DND-41 (cell line): ENCODE data around the gene LAPTM5.
A peak's percentile ranks its signal among the peaks of the same experiment; 100 is the strongest.

Experiments
- ATAC-seq: fragments of 200-7000 bp; cut with Tn5 transposase; 3 replicates; pipeline ENCODE4 v1.9.1; 2021; ENCODE audit warnings: low read depth; ENCODE audit not compliant: insufficient read depth
- DNase-seq: peaks from one replicate; pipeline ENCODE4 v3.0.0-alpha.2; 2020
- H2AFZ ChIP-seq: 2 replicates; pipeline ENCODE4 v1.6.0; 2012; ENCODE audit warnings: low read depth, low read length
- H3K27ac ChIP-seq: 2 replicates; pipeline ENCODE4 v1.5.1; 2012; ENCODE audit warnings: low read length, inconsistent platforms
- H3K27me3 ChIP-seq: fragments of 200-600 bp; sonication (generic); 2 replicates; pipeline ENCODE4 v1.6.0; 2012; ENCODE audit warnings: low read length, mild to moderate bottlenecking, inconsistent platforms; ENCODE audit not compliant: insufficient read depth, poor library complexity
- H3K36me3 ChIP-seq: 2 replicates; pipeline ENCODE4 v1.5.1; 2012; ENCODE audit warnings: low read length, inconsistent platforms; ENCODE audit not compliant: insufficient read depth
- H3K4me1 ChIP-seq: 2 replicates; pipeline ENCODE4 v1.5.1; 2012; ENCODE audit warnings: mild to moderate bottlenecking, low read length; ENCODE audit not compliant: insufficient read depth
- H3K4me2 ChIP-seq: 2 replicates; pipeline ENCODE4 v1.6.0; 2012; ENCODE audit warnings: mild to moderate bottlenecking, moderate library complexity, low read length, inconsistent platforms; ENCODE audit not compliant: insufficient read depth
- H3K4me3 ChIP-seq, 2 experiments: fragments of 200-600 bp in 1 of 2; shearing (Covaris generic) in 1 of 2; 2 replicates each; pipeline ENCODE4 v1.5.1; 2012 to 2016; ENCODE audit warnings: inconsistent platforms in 2 of 2, low read length in 2 of 2, mild to moderate bottlenecking in 2 of 2, low read depth in 1 of 2, moderate library complexity in 1 of 2
- H3K79me2 ChIP-seq: 2 replicates; pipeline ENCODE4 v1.6.0; 2012; ENCODE audit warnings: low read length, inconsistent platforms; ENCODE audit not compliant: insufficient read depth
- H3K9ac ChIP-seq: 2 replicates; pipeline ENCODE4 v1.6.0; 2012; ENCODE audit warnings: low read depth, mild to moderate bottlenecking, inconsistent platforms, low read length, moderate library complexity
- H3K9me3 ChIP-seq: 2 replicates; pipeline ENCODE4 v1.5.1; 2012; ENCODE audit warnings: low read length, moderate library complexity, mild to moderate bottlenecking, inconsistent platforms; ENCODE audit not compliant: insufficient read depth, severe bottlenecking
- H4K20me1 ChIP-seq: 2 replicates; pipeline ENCODE4 v1.6.0; 2012; ENCODE audit warnings: low read length; ENCODE audit not compliant: insufficient read depth
- CTCF ChIP-seq: IDR thresholded peaks from 2 replicates; pipeline ENCODE4 v1.5.1; 2012; ENCODE audit warnings: borderline replicate concordance, low read length, moderate library complexity, mild to moderate bottlenecking; ENCODE audit not compliant: poor library complexity, severe bottlenecking; ENCODE audit errors: extremely low read depth
- EZH2 ChIP-seq: IDR thresholded peaks from 3 replicates; pipeline ENCODE4 v1.6.1; 2012; ENCODE audit warnings: borderline replicate concordance, low read depth, mild to moderate bottlenecking, moderate library complexity, low read length, inconsistent platforms; ENCODE audit not compliant: severe bottlenecking

LAPTM5 gene

GRCh38 chr1:30783256-30783915 lies 25.8 kb upstream of the LAPTM5 start:
- H4K20me1 ChIP-seq = 0 out of 2 replicates have a peak, but pooled peaks cover 3% of the 10 kb centered on the region
- H3K4me2 ChIP-seq = no peak overlapping the region
- H3K27ac ChIP-seq = no peak overlapping the region
- H3K9ac ChIP-seq = no peak overlapping the region
- no peak for DNase-seq
- H3K79me2 ChIP-seq = no peaks in the 10 kb centered on the region
- H2AFZ ChIP-seq = no peak overlapping the region
- no peak overlapping the region for H3K4me3 ChIP-seq
- TF ChIP-seq EZH2 = no peak
- ATAC-seq = no peak
- no peaks in the 10 kb centered on the region for H3K9me3 ChIP-seq
- peaks cover 13% of the 10 kb centered on the region for H3K4me1 ChIP-seq
- no peaks in the 10 kb centered on the region for H3K27me3 ChIP-seq
- no peaks in the 10 kb centered on the region for H3K36me3 ChIP-seq

GRCh38 chr1:30782361-30783255 lies 25.0 kb upstream of the LAPTM5 start:
- Histone ChIP-seq H3K9ac (peak overlapping the region; percentile 27), H3K27me3 (no peaks in the 10 kb centered on the region), H4K20me1 (0 out of 2 replicates have a peak, but pooled peaks cover 3% of the 10 kb centered on the region), H3K4me1 (peaks cover 13% of the 10 kb centered on the region), H3K36me3 (no peaks in the 10 kb centered on the region), H3K27ac (no peak overlapping the region), H3K4me3 (no peak overlapping the region), H3K9me3 (no peaks in the 10 kb centered on the region), H3K4me2 (peak overlapping the region; percentile 43; the same call in 1 of the 2 replicates), H2AFZ (peak overlapping the region; percentile 73), H3K79me2 (no peaks in the 10 kb centered on the region)
- ATAC-seq = peak; percentile 80
- TF ChIP-seq CTCF = peak; percentile 85
- TF ChIP-seq EZH2 = no peak
- peak; percentile 70 for DNase-seq

- 0 out of 2 replicates have a peak, but pooled peaks cover 3% of the 10 kb centered on the region for H4K20me1 ChIP-seq
- no peak overlapping the region for H3K4me2 ChIP-seq
- H3K27me3 ChIP-seq = no peaks in the 10 kb centered on the region
- H3K79me2 ChIP-seq = no peaks in the 10 kb centered on the region
- no peaks in the 10 kb centered on the region for H3K9me3 ChIP-seq
- H2AFZ ChIP-seq = no peak overlapping the region; the same call in 1 of the 2 replicates
- no peak overlapping the region for H3K27ac ChIP-seq
- H3K36me3 ChIP-seq = no peaks in the 10 kb centered on the region
- peaks cover 13% of the 10 kb centered on the region for H3K4me1 ChIP-seq
- no peak overlapping the region for H3K4me3 ChIP-seq
- TF ChIP-seq CTCF (no peak), EZH2 (no peak)
- ATAC-seq (no peak), DNase-seq (no peak)
- H3K9ac ChIP-seq = no peak overlapping the region
Observed at GRCh38 chr1:30781906-30782305, 24.3 kb upstream of the LAPTM5 start.

- no peak overlapping the region for H3K27ac ChIP-seq
- no peaks in the 10 kb centered on the region for H3K36me3 ChIP-seq
- no peak for TF ChIP-seq EZH2
- no peak for TF ChIP-seq CTCF
- no peaks in the 10 kb centered on the region for H3K27me3 ChIP-seq
- ATAC-seq (no peak), DNase-seq (no peak)
- H4K20me1 ChIP-seq = 0 out of 2 replicates have a peak, but pooled peaks cover 3% of the 10 kb centered on the region
- H3K4me1 ChIP-seq = peaks cover 13% of the 10 kb centered on the region
- no peak overlapping the region for H3K4me2 ChIP-seq
- H3K9me3 ChIP-seq = no peaks in the 10 kb centered on the region
- H2AFZ ChIP-seq = no peak overlapping the region
- no peak overlapping the region for H3K9ac ChIP-seq
- H3K79me2 ChIP-seq = no peaks in the 10 kb centered on the region
- H3K4me3 ChIP-seq = no peak overlapping the region
Observed at GRCh38 chr1:30780409-30780808, 22.8 kb upstream of the LAPTM5 start.
